Hematopoietic multipotent progenitor cell treated with erythropoietin and hydrocortisone succinate and interleukin-3 and kit ligand, for 6 days (in vitro differentiated cells): ENCODE data around the gene FOXRED2.
A peak's percentile ranks its signal among the peaks of the same experiment; 100 is the strongest.
"Not testable (repeated sequence)": the region's sequence is repeated elsewhere in the genome, so short reads cannot be mapped to it uniquely, and the experiment has no call there.

ENCODE experiments used
- DNase-seq: peaks from one replicate; pipeline ENCODE4 v3.0.0-alpha.2; 2015

The FOXRED2 gene

GRCh38 chr22:36506637-36507517 lies at the start of gene FOXRED2:
FOXRED2 (minus strand) TSS chr22:36507040; CDS start chr22:36506422, 618 bp downstream.
- peak; percentile 94 for DNase-seq

- no peak for DNase-seq
Measured at GRCh38 chr22:36554098-36554497, 47.3 kb upstream of the FOXRED2 start.

GRCh38 chr22:36552289-36552688 lies 45.4 kb upstream of the FOXRED2 start:
- DNase-seq = peak; percentile 24

GRCh38 chr22:36550701-36551495 lies 44.1 kb upstream of the FOXRED2 start:
- no peak for DNase-seq

GRCh38 chr22:36549033-36549432 lies 42.2 kb upstream of the FOXRED2 start:
- DNase-seq = no peak

- no peak for DNase-seq
Measured at GRCh38 chr22:36548606-36549005, 41.8 kb upstream of the FOXRED2 start.

GRCh38 chr22:36546932-36547331 lies 40.1 kb upstream of the FOXRED2 start:
- no peak for DNase-seq

- DNase-seq = peak; percentile 81
Measured at GRCh38 chr22:36546092-36546804, 39.4 kb upstream of the FOXRED2 start.

- DNase-seq = no peak
Measured at GRCh38 chr22:36544107-36544620, 37.3 kb upstream of the FOXRED2 start.

- DNase-seq = no peak
Measured at GRCh38 chr22:36541831-36542411, 35.1 kb upstream of the FOXRED2 start.

- DNase-seq = no peak
Measured at GRCh38 chr22:36540867-36541642, 34.2 kb upstream of the FOXRED2 start.

GRCh38 chr22:36538529-36538928 lies 31.7 kb upstream of the FOXRED2 start:
- no peak for DNase-seq

GRCh38 chr22:36536717-36537116 lies 29.9 kb upstream of the FOXRED2 start:
- no peak for DNase-seq

- not testable (repeated sequence) for DNase-seq
Measured at GRCh38 chr22:36533320-36533719, 26.5 kb upstream of the FOXRED2 start.

GRCh38 chr22:36532466-36532865 lies 25.6 kb upstream of the FOXRED2 start:
- DNase-seq = no peak

GRCh38 chr22:36528795-36529751 lies 22.2 kb upstream of the FOXRED2 start, which contains the start of gene EIF3D:
EIF3D (minus strand) TSS chr22:36529166; CDS start chr22:36526121, 3,045 bp downstream.
- DNase-seq = peak; percentile 100

- DNase-seq = peak; percentile 63
Measured at GRCh38 chr22:36528341-36528740, 21.5 kb upstream of the FOXRED2 start.

GRCh38 chr22:36522662-36523061 lies 15.8 kb upstream of the FOXRED2 start:
- no peak for DNase-seq

GRCh38 chr22:36520423-36520822 lies 13.6 kb upstream of the FOXRED2 start:
- DNase-seq = no peak

- not testable (repeated sequence) for DNase-seq
Measured at GRCh38 chr22:36519906-36520305, 13.1 kb upstream of the FOXRED2 start.
